DND-41 (cell line): ENCODE measurements around the gene OCSTAMP.

Experiments used
- CTCF ChIP-seq: IDR thresholded peaks from 2 replicates; pipeline ENCODE4 v1.5.1; 2012; ENCODE audit warnings: borderline replicate concordance, low read length, moderate library complexity, mild to moderate bottlenecking; ENCODE audit not compliant: poor library complexity, severe bottlenecking; ENCODE audit errors: extremely low read depth
- EZH2 ChIP-seq: IDR thresholded peaks from 3 replicates; pipeline ENCODE4 v1.6.1; 2012; ENCODE audit warnings: borderline replicate concordance, low read depth, mild to moderate bottlenecking, moderate library complexity, low read length, inconsistent platforms; ENCODE audit not compliant: severe bottlenecking

GRCh38 chr20:46520540-46520939, 29.9 kb downstream of the OCSTAMP start:
- TF ChIP-seq CTCF (no peak), EZH2 (no peak)
